H4 (cell line): ENCODE measurements around the gene EBF3. TPM values are rescaled to one million over a fixed set of nuclear protein-coding genes. Genes with fewer than 3 reads are reported as not detected.

Experiments used
- DNase-seq: peaks from one replicate; pipeline ENCODE4 v3.0.0-alpha.2; 2015; ENCODE audit warnings: low spot score
- total RNA-seq: library from RNA; depleted of rRNA; stranded (reverse); fragments of >200 nt; shearing (Covaris generic); gene quantifications from 2 replicates; pipeline ENCODE4 v1.2.3, GENCODE V29; 2014

EBF3 gene
- total RNA-seq, 1 experiment from 2014 or later, result 0.33 TPM

DNA sequence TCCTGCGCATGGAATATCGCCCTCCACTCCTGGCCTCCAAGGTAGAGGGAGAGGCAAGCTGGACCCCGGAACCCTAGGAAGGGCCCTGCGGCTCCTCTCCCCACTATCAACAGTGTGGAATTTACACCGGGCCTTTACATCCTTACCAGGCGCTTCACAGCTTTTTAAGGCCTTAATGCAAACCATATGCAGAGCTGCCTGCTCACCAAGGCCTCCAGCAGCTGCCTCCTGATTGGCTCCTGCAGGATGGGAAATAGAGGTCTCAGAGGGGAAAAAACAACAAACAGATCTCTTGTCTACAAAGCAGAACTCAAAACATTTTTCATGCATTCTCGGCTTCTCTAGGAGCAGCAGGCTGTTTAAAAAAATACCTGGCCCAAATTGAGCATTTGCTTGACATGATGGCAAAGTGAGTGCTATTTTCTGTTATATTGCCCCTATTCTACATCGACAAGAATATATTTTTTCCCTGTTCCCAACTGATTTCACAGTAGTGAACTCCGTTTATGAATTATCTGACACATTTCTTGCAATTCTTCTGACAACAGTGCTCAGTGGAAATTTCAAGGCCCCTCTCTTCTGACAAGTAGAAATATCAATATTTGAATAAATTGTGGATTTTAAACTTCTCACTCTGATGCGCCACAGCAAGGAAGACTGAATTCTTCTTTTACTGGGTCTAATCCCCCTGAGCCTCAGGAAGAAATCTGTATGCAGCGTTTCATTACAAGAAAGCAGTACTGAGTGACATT is 51.7 kb downstream of the EBF3 start:
- DNase-seq, result no peak

DNA sequence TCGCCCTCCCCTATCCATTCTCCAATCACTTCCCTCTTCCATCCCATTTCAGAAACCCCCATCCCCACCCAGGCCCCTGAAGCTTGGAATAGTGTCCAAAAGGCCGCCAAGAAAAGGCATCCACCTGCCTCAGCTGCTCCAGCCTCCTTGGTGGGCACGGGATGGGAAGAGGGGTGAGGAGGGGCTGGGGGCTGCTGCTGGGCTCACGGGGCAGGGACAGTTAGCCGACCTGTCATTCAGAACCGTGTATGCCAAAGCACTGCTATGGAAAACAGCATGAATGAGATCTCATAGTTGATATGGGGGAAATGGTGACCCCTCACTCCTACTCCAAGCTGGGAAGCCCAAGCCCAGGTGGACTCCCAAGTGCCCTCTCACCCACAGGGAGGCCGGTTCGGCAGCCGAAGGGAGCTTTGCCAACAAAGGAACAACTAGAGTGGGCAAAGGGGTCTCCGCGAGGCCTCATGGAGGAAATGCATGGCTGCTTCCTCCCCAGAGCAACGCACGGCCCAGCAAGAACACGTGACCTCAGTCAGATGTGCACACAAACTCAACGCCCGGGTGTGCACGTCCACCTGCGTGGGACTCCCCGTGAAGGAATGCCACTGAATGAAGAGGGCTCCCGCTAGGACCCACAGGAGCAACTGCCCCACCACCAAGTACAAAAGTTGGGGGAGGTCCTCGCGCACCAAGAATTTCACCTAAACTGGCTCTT is 52.5 kb downstream of the EBF3 start:
- DNase-seq, result no peak

DNA sequence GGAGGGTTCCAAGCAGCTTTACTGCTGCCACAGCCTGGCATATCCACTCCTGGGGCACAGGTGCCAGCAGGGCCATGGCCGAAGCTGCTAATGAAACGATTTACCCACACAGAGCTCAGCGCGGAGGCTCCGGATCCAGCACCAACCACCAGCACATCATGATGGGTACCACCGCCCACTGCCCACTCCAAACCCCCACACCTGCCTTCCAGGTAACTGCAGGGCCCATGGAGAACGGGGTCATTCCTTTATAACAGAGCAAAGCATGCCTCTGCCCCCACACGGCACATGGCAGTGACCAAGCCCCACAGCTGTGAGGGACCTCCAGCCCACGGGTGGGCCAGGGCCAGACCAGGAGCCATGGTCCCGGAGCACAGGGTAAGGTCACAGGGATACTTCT is 53.2 kb downstream of the EBF3 start:
- no peak for DNase-seq

DNA sequence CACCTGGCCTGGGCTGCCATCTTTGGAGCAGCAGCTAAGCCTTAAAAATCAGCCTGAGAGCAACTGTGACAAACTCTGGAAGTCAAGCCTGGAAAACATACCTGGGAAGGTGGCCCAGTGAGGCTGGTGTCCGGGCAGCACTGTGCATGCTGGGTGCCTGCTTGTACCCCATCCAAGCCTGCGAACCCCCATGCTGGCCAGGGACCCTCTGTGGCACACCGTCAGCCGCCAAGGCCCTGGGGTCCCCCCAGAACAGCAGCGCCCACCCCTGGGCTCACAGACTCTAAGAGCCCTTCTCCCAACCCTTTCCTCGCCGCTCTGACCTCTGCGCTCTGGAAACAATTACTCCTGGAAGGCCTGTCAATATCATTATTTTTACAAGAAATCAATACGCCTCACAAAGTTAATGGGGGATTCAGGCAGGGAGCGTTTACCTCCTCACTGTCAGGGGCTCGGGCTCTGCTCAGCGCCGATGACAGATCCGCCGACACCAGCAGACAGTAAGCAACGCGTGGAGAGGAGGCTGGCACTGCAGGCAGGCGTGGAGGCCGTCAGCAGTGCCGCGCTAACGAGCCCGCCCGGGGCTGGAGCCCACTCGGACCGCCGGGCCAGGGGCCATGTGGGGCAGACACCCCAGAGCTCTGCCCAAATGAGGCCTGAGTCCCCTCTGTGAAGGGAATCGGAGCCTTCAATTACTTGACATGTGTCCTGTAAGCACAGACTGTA is 54.4 kb downstream of the EBF3 start:
- no peak for DNase-seq

DNA sequence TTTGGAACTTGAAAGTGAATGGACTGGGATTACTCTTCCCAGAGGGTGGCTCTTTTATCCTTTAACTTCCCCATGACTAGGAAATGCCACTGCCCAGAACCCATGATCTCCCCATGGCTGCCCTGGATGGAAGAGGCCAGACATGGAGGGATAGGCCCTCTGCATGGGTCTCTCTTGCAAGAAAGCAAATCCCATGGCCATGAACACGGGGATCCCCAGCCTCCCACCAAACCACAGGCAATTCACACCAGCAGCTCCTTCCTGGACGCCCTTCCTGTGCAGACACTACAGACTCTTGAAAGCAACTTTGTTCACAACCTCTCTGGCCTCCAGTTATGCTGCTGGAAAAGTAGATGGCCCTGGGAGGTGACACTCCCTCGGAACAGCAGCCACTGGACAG is 55.0 kb downstream of the EBF3 start:
- DNase-seq, result no peak

DNA sequence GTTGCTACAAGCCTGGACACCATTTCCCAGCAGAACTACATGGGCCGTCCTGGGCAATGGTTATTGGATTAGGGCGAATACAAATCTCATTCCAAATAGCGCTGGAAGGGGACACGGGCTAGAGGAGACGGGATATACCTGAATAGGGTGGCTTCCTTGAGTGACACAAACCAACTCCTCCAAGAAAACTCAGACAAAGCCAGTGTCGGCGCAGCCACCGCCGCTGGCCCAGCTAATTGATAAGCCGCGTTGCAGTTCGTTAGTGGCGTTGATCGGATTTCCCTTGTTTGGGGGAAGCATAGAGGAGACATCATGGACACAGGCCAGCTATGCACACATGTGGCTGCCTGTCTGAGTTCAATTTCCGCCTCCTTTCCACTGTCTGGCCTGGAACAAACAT is 55.7 kb downstream of the EBF3 start:
- no peak for DNase-seq

DNA sequence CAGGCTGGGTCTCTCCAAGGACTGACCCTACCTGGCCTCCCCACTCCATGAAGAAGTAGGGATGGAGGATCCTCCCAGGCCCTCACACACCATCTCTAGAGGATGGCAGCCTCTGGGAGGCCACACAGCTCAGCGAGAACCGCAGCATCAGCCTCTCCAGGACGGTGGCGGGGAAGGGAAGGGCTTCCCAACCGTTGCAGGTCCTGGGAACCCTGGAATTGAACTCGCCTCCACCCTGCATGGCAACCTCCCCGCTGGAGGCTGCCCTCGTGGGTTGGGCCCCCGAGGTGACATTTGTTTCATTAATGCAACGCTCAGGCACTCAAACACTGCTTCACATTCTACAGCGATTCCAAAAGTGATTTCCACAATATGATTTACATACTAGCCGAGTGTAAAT is 58.5 kb downstream of the EBF3 start:
- no peak for DNase-seq

DNA sequence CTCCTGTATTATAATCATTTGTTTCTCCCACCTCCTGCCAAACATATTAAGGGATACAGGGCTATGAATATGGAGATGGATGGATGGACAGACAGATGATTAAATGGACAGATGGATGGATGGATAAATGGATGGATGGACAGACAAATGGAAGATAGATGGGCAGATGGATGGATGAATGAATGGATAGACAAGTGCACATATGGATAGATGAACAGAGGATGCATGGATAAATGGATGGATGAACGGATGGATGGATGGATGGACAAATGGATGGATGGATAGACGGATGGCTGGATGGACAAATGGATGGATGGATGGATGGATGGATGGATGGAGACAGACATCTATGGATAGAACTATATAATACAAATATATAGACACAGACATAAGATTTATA is 59.8 kb downstream of the EBF3 start:
- no peak for DNase-seq

DNA sequence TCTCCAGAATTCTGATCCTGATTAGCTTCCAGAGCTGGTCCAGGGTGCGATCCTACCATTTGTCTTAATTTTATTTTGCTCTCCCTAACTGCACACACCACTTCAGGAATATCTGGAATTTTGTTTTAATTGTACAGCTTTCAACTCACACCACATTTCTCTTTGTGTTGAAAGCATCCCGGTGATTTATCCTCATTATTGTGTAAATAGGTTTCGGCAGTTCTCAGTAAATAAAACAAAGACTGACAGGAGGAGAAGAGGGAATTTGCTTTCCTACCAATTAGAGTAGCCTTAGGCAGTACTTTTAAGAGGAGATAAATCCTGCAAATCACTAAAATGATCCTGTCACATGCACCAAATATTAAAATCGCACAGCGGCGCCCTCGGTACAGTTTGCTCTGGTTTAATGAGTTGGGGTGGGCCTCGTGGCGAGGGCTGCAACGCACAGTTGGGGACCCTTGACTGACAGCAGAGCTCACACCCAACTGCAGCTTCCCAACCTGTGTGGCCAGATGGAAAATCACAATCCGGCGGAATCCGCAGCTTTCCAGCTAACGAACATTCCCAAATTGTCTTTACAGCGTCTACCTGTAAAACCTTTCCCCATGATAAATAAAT is 62.6 kb downstream of the EBF3 start:
- DNase-seq, result no peak

DNA sequence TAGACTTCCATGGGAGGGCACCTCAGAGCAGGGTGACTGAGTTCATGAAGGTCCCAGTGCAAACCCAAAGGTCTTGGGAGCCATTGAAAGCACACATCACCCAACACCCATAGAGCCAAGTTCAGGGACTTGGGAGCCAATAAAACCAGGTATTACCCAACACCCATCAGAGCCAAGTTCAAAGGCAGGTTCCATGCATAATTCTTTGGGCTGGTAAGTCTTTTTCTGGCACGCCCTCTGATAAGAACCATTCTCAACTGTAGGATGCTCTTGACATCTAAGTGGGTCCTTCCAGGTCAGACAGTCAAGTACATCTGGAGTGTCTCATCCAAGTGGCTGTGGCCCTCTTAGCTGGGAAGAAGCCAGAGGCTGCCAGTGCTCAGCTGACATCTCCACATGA is 63.2 kb downstream of the EBF3 start:
- DNase-seq, result no peak

DNA sequence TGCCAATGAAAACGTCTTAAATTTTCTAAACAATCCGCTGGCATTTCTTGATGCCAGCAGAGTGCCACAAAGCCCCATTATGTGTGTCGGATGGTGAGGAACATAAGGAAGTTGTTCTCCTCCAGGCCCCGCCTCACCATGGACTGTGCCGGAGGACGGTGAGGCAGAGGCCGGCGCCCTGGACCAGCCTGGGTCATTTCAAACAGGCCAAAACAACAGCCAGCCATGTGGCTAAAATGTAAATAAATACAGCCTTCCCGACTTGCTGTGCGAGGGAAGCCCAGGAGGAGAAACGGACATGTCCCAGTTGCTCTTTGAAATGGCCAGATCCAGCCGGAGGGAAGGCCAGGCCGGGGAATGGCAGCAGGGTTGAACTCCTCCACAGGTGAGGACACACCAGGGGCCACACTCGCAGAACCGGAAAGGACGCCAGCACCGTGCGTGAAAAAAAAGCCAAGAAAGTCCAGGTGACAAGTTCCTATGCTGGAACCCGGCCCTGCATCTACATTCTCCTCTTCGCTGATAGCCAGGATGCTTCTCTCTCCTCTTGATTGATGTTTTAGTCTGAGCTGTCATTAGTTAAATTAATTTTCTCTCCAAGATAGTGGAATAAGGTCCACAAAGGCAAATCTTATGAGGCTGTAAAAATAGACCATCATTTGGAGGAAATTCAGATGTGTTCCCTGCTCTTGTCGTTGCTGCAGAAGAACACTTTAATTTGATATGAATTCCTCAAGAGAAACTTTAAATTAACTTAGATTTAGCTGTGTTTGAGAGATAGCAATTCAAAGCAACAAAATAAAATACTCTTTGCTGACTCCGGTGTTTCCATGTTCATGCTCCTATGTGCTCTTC is 64.6 kb downstream of the EBF3 start:
- no peak for DNase-seq

DNA sequence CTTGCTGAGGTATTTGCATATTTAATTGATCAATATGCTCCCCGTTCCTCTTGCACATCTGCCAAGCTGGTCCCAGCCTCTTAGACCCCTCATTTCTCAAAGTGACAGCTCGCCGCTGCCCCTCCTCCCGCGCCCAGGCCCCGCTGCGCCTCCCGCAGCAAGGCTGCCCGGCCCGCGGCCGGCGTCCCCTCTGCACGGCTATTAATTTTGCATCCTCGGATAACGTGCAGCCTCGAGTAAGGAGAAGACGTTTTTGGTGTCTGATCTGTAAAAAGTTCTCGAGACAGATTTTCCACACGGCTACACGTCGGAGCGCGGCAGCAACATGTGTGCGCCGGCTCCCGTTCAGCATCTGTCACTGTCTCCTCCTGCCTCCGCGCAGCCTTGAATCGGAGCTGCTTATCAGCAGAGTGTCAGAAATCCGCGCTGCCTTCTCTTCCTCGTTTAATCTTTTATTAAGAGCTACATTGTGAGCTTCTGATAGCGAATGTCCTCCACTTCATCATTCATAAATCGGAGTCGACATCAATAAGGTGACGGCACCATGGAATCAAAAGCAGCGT is 65.3 kb downstream of the EBF3 start:
- DNase-seq, result no peak

DNA sequence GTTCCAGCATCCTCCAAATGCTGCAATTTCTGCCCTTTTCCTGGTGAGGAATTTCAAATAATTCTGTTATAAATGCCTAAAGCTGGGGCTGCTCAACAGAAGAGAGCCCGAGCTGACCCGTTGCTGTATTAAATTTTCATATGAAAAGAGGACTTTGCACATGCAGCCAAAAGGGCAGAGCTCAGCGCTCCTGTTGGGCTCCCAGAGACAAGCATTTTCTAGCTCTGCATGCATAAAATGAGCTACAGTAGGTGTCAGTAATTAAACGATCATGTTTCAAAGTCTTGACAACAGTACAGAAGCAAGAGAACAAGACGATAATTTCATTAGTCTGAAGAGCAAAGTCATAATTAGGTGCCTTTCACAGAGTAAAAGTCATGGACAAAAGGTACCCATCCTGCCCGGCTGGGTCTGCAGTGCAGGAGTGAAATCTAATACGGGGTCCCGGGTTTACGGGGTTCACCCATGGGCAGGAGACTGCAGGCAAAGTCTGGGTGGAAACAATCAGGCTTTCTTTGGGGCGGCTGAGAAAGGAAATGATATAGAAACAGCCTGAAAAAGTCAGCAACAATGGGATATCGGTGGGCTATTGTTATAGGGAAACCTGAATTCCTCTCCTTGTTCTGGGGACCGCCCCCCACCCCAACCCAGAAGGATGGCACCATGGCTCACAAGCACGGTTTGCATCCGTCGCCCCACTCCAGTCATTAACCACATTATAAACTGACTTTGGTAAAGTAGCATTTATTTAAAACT is 66.0 kb downstream of the EBF3 start:
- DNase-seq, result no peak

DNA sequence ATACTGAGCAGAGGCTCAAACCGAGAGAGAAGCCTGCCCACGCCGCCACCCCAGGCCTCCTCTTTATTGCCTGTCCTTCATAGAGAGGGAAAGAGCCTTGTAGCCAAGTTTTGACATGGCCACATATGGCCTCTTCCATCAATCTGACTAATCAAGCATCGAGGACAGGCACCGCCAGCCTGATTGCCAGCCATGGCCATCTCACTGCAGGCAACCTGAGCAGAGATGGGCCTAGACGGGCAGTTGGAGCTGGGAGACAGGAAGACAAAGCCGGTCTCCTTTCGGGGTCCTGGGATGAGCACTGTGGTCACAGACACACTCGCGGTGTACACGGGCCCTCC is 67.2 kb downstream of the EBF3 start:
- no peak for DNase-seq

DNA sequence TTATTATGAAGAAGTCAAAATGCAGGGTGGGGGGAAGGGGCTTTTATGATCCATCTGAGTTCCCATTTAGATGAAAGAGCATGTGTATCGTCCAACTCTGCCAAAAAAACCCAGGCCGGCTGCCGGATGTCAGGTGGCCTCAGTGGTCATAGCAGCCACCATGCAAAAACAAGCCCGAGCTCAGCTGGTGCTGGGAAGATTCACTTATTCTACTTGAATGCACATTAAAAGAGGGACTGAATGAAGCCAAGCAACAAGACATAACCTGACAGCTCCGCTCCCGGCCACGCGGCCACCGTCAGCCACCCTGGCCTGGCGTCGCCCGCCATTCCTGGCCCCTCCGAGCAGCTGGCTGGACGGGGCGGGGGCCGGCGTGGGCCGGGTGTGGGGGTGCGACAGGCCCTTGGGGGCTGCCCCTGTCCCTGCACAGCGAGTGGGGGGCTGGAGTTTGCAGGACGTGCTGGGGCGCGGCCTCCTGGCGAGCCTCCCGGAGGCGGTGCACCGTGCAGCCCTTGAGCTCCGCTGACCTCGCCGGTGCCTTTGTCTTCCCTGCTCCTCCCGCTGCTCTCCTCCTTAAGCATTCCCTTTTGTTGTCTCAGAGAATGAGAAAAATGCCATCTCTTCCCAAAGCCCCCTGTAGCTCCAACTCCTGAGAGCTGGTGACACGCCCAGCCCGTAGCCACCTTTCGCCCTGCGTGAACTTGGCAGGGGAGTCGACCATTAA is 67.8 kb downstream of the EBF3 start:
- DNase-seq, result no peak

DNA sequence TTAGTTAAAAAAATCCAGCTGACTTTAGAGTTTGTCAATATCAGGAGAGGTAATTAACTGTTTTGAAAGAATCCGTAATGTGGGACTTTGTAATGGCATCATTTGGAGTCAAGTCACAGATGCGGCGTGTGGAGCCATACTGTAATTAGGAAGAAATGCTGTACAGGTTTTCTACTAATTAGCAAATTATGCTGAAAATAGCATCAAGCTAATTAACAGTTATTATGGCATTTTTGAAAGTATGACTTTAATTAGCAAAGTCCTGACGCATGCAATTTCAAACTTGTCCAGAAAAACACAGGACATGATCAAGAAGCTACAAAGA is 68.3 kb downstream of the EBF3 start:
- DNase-seq, result no peak

DNA sequence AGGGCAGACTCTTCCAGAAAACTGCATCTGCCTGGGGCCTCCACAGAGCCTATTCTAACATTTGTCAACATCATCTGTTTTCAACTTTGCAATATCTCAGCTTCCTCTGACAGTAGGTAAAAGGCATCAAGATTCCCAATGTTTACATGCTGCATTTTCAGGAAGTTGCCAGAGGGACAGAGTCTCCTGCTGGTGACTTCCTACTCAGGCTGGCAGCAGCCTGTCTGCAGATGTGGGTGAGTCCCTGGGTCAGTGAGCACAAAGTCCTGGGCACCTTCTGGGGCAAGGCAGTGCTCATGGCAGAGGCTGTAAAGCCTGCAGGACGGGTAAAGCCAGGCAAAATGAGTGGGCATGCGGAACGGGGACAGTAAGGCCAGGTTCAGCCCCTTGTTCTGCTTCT is 69.4 kb downstream of the EBF3 start:
- no peak for DNase-seq

DNA sequence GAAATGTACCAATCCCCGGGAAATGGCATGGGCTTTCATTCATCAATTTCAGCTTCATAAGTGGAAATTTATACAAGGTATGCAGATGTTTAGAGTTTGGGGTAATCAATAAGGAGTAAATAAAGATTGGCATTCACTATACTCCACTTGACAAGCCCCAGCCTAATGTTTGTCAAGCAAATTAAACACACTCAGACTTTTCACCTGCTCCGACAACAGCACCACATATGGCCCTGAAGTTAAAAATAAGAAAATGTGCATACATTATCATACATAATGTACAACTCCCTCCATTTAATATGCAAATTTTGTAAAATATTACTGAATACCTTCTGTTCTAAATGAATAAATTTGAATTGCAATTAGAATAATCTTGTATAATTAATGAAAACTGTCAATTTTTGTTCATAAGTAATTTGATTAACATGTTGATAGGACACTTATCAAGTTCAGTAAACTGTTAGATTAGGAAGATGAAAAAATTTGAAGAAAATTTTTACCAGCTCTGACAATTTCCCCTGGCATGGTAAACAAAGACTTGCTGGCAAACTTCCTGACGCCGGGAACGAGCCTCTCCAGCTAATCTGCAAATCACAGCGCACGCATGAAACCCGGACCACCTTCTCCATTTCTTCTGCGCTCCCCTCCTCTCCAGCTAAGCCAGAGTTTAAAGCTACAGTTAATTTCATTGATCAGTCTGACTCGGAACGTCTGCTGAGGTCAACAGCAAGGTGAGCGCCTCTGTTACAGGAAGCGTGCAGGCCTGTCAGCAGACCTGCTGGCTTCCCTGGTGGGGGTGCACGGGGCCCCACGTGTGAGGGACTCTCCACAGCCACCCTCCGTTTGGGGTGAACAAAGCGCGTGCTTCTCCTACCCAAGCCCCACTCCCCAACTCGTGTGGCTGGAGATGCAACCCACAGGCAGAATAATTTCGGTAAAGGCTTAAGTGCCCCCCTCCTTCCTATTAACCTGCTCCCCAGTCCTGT is 70.7 kb downstream of the EBF3 start:
- DNase-seq, result no peak

DNA sequence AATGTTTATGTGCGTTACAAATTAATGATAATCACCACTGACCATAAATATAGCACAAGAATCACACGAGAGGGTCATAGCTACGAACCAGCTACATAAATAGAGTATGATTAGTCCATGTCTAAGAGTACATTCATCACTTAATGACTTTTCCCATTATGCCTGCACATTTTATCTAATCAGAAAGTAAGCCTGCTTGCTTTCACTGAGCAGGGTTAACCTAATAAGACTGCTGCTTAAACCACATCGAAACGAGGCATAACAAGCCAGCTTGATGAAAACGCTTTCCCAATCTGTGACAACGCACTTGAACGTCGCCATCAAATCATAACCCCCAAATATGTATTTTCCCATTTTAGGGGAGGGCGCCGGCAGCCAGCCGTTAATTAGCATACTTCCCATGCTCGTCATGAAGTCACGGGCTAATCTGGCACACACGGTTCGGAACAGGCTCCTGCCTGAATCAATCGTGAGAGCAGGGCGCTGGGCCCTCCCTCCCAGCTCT is 71.5 kb downstream of the EBF3 start:
- no peak for DNase-seq
